ENCODE measurements around the gene CTNNA2. TPM values are rescaled to one million over a fixed set of nuclear protein-coding genes. Genes with fewer than 3 reads are reported as not detected.

CTNNA2 gene
- total and polyA plus RNA-seq, 12 donors: 0.09 to 0.57 (median 0.15) TPM; not detected in 9

- no peak for TF ChIP-seq CTCF (IDR thresholded peaks at IDR 0.05)
- WGBS, 2 donors: 65 to 75% methylated on average over 4 of the region's 4 CpGs
- no peak overlapping the region for H3K4me3 ChIP-seq
- H3K9me3 ChIP-seq: no peaks in the 10 kb centered on the region
- H3K27ac ChIP-seq: no peak overlapping the region
- H3K27me3 ChIP-seq: no peaks in the 10 kb centered on the region
- intact Hi-C loops (cut with DNase I): no loop called here
- H3K36me3 ChIP-seq: no peaks in the 10 kb centered on the region
- no peak for ATAC-seq
- no peaks in the 10 kb centered on the region for H3K4me1 ChIP-seq
- DNase-seq: no peak
Measured at GRCh38 chr2:79782576-79783452, 270.0 kb downstream of the CTNNA2 start.

DNA sequence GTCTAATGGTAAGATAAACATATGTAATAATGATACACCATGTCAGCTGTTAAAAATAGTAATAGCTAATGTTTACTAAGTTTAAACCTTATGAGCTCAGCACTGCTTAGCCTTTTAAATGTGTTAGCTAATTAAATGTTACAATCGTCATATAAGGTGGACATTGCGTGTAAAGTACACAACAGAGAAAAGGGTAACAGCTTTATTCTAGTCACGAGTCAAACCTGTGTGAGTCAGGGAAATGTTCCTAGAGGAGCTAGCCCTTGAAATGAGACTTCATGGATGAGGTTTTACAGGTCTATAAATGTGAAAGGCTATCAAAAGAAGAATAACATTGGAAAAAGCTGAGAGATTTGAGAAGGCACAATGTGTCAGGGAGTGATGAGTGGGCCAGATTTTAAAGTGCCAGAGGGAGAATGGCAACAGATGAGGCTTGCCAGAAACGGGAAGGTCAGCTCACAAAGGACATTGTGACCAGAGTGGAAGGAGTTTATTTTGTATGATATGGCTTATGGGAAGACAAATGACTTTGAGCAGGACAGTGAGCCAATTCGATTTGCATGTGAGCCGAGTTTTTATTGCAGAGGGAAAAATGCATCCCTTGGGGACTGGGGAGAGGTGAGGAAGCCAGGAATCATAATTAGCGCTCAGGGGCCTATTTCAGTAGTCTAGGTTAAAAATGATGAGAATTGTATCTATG is 276.3 kb downstream of the CTNNA2 start:
- no peak for TF ChIP-seq CTCF (IDR thresholded peaks at IDR 0.05)
- Histone ChIP-seq H3K36me3 (no peaks in the 10 kb centered on the region), H3K9me3 (no peaks in the 10 kb centered on the region), H3K27me3 (no peaks in the 10 kb centered on the region), H3K4me1 (no peaks in the 10 kb centered on the region), H3K27ac (no peak overlapping the region), H3K4me3 (no peak overlapping the region)
- intact Hi-C loops (cut with DNase I): no loop called here
- ATAC-seq (no peak), DNase-seq (no peak)
- 58% methylated on average over 7 of the region's 7 CpGs for WGBS, 2 donors

DNA sequence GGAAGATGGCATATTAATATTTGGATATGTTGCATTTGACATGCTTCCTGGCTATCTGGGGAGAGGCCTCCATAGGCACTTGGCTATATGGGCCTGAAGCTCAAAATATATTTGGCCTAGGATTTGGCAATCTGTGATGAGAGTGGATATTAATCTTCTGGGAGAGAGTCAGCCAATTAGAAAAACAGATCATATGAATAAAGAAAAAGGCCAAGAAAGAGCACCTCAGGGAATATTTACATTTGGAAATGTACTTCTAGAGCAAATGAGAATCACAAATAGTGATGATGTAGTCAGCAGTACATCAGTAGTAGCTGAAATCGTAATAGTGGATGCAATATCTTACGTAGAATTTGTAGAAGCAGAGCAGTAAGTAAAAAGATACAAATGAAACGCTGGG is 277.0 kb downstream of the CTNNA2 start:
- ATAC-seq (no peak), DNase-seq (no peak)
- 72 to 79% methylated on average over 3 of the region's 3 CpGs for WGBS, 2 donors
- Histone ChIP-seq H3K27ac (no peak overlapping the region), H3K36me3 (no peaks in the 10 kb centered on the region), H3K4me1 (no peaks in the 10 kb centered on the region), H3K9me3 (no peaks in the 10 kb centered on the region), H3K27me3 (no peaks in the 10 kb centered on the region), H3K4me3 (no peak overlapping the region)
- TF ChIP-seq CTCF (IDR thresholded peaks at IDR 0.05): no peak
- intact Hi-C loops (cut with DNase I): no loop called here

- no peak for TF ChIP-seq CTCF (IDR thresholded peaks at IDR 0.05)
- no peak overlapping the region for H3K27ac ChIP-seq
- H3K36me3 ChIP-seq: no peaks in the 10 kb centered on the region
- no peak overlapping the region for H3K4me3 ChIP-seq
- H3K4me1 ChIP-seq: no peaks in the 10 kb centered on the region
- DNase-seq: no peak
- no peaks in the 10 kb centered on the region for H3K27me3 ChIP-seq
- 71 to 87% methylated on average over 1 of the region's 1 CpG for WGBS, 2 donors
- intact Hi-C loops (cut with DNase I): no loop called here
- ATAC-seq: no peak
- H3K9me3 ChIP-seq: no peaks in the 10 kb centered on the region
Measured at GRCh38 chr2:79792090-79792489, 279.2 kb downstream of the CTNNA2 start.

All from heart right ventricle (tissue), 16 donors.